Panc1 (cell line): ENCODE data around the gene PAPPA.

Experiments used
- SIN3A ChIP-seq: IDR thresholded peaks from 2 replicates; pipeline ENCODE4 v1.6.1; 2012; ENCODE audit warnings: low read depth, mild to moderate bottlenecking, low read length, moderate library complexity, borderline replicate concordance; ENCODE audit not compliant: insufficient read depth
- TCF7L2 ChIP-seq: IDR thresholded peaks from 2 replicates; pipeline ENCODE4 v1.6.1; 2011; ENCODE audit warnings: mild to moderate bottlenecking, low read depth, low read length, inconsistent platforms
- TF ChIP-seq, protein P1 (sequence below): fragments of 450-650 bp; IDR thresholded peaks from 2 replicates; pipeline ENCODE4 v1.5.1; 2017; ENCODE audit warnings: mild to moderate bottlenecking
- TF ChIP-seq, protein P2 (sequence below), 2 experiments: IDR thresholded peaks; 2 replicates each; pipeline ENCODE4 v1.6.1; 2011 to 2012; ENCODE audit warnings: low read depth in 2 of 2, control low read depth in 1 of 2, low read length in 1 of 2, mild to moderate bottlenecking in 1 of 2, moderate library complexity in 1 of 2; ENCODE audit not compliant: insufficient read depth in 1 of 2

DNA sequence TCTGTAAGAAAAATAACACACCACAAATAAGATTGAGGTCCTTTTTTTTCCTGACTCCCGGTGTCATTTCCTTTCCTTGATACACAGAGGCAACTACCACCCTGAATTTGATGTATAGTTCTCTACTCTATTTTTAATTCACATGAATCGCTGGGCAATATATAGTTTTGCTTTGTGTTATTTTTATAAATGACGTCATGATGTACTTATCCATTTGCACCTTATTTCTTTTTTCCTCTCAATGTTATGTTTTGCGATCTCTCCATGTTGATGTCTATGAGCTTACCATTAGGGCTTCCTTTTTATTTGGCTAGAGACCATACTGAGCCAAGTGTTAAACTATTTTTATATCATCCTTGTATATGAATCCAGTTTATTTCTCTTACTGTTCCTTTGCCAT is 175.9 kb downstream of the PAPPA start:
- TF ChIP-seq, protein P1, sequence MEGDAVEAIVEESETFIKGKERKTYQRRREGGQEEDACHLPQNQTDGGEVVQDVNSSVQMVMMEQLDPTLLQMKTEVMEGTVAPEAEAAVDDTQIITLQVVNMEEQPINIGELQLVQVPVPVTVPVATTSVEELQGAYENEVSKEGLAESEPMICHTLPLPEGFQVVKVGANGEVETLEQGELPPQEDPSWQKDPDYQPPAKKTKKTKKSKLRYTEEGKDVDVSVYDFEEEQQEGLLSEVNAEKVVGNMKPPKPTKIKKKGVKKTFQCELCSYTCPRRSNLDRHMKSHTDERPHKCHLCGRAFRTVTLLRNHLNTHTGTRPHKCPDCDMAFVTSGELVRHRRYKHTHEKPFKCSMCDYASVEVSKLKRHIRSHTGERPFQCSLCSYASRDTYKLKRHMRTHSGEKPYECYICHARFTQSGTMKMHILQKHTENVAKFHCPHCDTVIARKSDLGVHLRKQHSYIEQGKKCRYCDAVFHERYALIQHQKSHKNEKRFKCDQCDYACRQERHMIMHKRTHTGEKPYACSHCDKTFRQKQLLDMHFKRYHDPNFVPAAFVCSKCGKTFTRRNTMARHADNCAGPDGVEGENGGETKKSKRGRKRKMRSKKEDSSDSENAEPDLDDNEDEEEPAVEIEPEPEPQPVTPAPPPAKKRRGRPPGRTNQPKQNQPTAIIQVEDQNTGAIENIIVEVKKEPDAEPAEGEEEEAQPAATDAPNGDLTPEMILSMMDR = no peak
- TF ChIP-seq, protein P2, sequence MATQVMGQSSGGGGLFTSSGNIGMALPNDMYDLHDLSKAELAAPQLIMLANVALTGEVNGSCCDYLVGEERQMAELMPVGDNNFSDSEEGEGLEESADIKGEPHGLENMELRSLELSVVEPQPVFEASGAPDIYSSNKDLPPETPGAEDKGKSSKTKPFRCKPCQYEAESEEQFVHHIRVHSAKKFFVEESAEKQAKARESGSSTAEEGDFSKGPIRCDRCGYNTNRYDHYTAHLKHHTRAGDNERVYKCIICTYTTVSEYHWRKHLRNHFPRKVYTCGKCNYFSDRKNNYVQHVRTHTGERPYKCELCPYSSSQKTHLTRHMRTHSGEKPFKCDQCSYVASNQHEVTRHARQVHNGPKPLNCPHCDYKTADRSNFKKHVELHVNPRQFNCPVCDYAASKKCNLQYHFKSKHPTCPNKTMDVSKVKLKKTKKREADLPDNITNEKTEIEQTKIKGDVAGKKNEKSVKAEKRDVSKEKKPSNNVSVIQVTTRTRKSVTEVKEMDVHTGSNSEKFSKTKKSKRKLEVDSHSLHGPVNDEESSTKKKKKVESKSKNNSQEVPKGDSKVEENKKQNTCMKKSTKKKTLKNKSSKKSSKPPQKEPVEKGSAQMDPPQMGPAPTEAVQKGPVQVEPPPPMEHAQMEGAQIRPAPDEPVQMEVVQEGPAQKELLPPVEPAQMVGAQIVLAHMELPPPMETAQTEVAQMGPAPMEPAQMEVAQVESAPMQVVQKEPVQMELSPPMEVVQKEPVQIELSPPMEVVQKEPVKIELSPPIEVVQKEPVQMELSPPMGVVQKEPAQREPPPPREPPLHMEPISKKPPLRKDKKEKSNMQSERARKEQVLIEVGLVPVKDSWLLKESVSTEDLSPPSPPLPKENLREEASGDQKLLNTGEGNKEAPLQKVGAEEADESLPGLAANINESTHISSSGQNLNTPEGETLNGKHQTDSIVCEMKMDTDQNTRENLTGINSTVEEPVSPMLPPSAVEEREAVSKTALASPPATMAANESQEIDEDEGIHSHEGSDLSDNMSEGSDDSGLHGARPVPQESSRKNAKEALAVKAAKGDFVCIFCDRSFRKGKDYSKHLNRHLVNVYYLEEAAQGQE (IDR thresholded peaks at IDR 0.05; ENCODE audit: insufficient read depth in 1 of 2, low read depth in 2 of 2, low read length in 1 of 2) = no peak
- no peak for TF ChIP-seq TCF7L2
- TF ChIP-seq SIN3A = no peak
